Suprapubic skin (tissue), 4 donors: Measurements from ENCODE around the gene CAMTA1.

Source experiments
- CTCF ChIP-seq, 2 donors: fragments of 200-600 bp in 1 of 2; fragments of 450-650 bp in 1 of 2; sonication (generic) in 1 of 2; IDR thresholded peaks; one replicate each; pipeline ENCODE4 v1.5.1; 2016 to 2019; ENCODE audit warnings: antibody characterized with exemption in 2 of 2, mild to moderate bottlenecking in 1 of 2, moderate library complexity in 1 of 2
- EP300 ChIP-seq: sonication (generic); formaldehyde crosslinking; IDR thresholded peaks from one replicate; pipeline ENCODE4 v1.6.1; 2017; ENCODE audit warnings: antibody characterized with exemption
- POLR2A ChIP-seq, 2 donors: fragments of 450-650 bp; IDR thresholded peaks; one replicate each; pipeline ENCODE4 v1.6.1; 2017; ENCODE audit warnings: antibody characterized with exemption in 2 of 2, mild to moderate bottlenecking in 2 of 2, moderate library complexity in 2 of 2
- POLR2AphosphoS5 ChIP-seq, 3 donors: sonication (generic); formaldehyde crosslinking; IDR thresholded peaks; one replicate each; pipeline ENCODE4 v1.6.1; 2017; ENCODE audit warnings: antibody characterized with exemption in 3 of 3

DNA sequence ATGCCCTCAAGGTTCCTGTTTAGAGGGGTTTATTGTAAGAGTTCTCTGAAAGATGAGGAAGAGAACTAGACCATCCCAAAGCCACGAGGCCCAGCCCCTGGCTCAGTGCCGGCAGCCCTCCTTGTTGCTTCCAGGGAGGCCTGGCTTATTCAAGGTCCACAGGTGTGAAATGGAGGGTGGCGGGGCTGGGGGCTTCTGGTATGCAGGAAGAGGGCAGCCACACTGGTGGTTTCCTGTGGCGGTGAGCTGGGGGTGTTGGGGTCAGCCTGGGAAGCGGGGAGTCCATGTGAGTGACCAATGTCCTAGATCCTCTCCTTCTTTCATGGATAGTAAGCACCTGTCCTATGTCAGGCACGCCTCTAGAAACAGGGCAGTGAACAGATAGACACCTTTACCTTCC is 138.2 kb downstream of the CAMTA1 start:
- TF ChIP-seq CTCF (IDR thresholded peaks at IDR 0.05) (no peak), POLR2A (IDR thresholded peaks at IDR 0.05) (no peak), EP300 (no peak), POLR2AphosphoS5 (IDR thresholded peaks at IDR 0.05) (no peak)
